K562 (cell line): ENCODE results near the gene TVP23A. TPM values are rescaled to one million over a fixed set of nuclear protein-coding genes. Genes with fewer than 3 reads are reported as not detected.

ENCODE experiments used
- ATAC-seq: fragments of 200-7000 bp; cut with Tn5 transposase; 3 replicates; pipeline ENCODE4 v1.9.1; 2020; ENCODE audit warnings: moderate library complexity
- BruUV-seq: library from RNA; stranded (reverse); fragments of 400-500 nt; replicated peaks from 2 replicates; lab custom pipeline; 2021; lab: Mats Ljungman, UMichigan
- CTCF ChIA-PET: fragments of 300-600 bp; formaldehyde crosslinking; extraction: SDS; loops from one replicate; lab custom pipeline; 2021; ENCODE audit warnings: low intra/inter-chr PET ratio; lab: Yijun Ruan, JAX
- POLR2A ChIA-PET: fragments of 300-600, 350-650 bp; sonication (Branson Sonifier 250); formaldehyde crosslinking; extraction: SDS; loops from one replicate; lab custom pipeline; 2021; ENCODE audit warnings: antibody characterized with exemption, inconsistent platforms; lab: Yijun Ruan, JAX
- DNase-seq, 4 experiments: peaks; one replicate each; pipeline versions ENCODE4 v3.0.0 to v3.0.0-alpha.2; 2011 to 2018; ENCODE audit warnings: low spot score in 3 of 4, mixed read lengths in 3 of 4; ENCODE audit errors: extremely low read depth in 1 of 4
- FAIRE-seq: peaks from 2 replicates; lab custom pipeline; 2011; peaks lifted over from hg19 to GRCh38; lab: Jason Lieb, UNC
- H2AFZ ChIP-seq: 2 replicates; pipeline ENCODE4 v1.6.0; 2011; ENCODE audit warnings: low read depth, low read length, control low read depth, inconsistent platforms
- H3K27ac ChIP-seq: fragments of 200-600 bp; 3 replicates; pipeline ENCODE4 v1.8.0; 2011; ENCODE audit warnings: low read depth, mild to moderate bottlenecking, control low read depth, inconsistent platforms, low read length, moderate library complexity, mixed read lengths; ENCODE audit errors: extremely low read depth
- H3K27me3 ChIP-seq, 2 experiments: fragments of 300-600 bp in 1 of 2; 2 replicates in 1 of 2; 3 replicates in 1 of 2; pipeline versions ENCODE4 v1.6.0 to v1.8.0; 2011; ENCODE audit warnings: inconsistent platforms in 2 of 2, low read length in 2 of 2, mild to moderate bottlenecking in 1 of 2, mixed read lengths in 1 of 2, moderate library complexity in 1 of 2; ENCODE audit not compliant: control insufficient read depth in 2 of 2, insufficient read depth in 2 of 2
- H3K36me3 ChIP-seq: fragments of 300-600 bp; 3 replicates; pipeline ENCODE4 v1.8.0; 2011; ENCODE audit warnings: mild to moderate bottlenecking, low read length, inconsistent platforms; ENCODE audit not compliant: control insufficient read depth, insufficient read depth
- H3K4me1 ChIP-seq, 2 experiments: fragments of 200-600 bp in 1 of 2; replicated peaks in 1 of 2; 2 replicates in 1 of 2; 3 replicates in 1 of 2; pipeline versions ENCODE4 v1.5.1 to v1.8.0; 2011; ENCODE audit warnings: inconsistent platforms in 2 of 2, low read length in 2 of 2, mild to moderate bottlenecking in 1 of 2, mixed read lengths in 1 of 2, moderate library complexity in 1 of 2; ENCODE audit not compliant: control insufficient read depth in 2 of 2, insufficient read depth in 2 of 2
- H3K4me2 ChIP-seq: 2 replicates; pipeline ENCODE4 v1.6.1; 2011; ENCODE audit warnings: low read length, control low read depth, inconsistent platforms, mixed read lengths; ENCODE audit not compliant: insufficient read depth
- H3K4me3 ChIP-seq: fragments of 200-600 bp; sonication (generic), shearing (Covaris generic); 2 replicates; pipeline ENCODE4 v1.5.1; 2016; ENCODE audit warnings: control low read depth, inconsistent platforms
- H3K79me2 ChIP-seq: fragments of 200-600 bp; 3 replicates; pipeline ENCODE4 v1.8.0; 2011; ENCODE audit warnings: low read length, inconsistent platforms; ENCODE audit not compliant: control insufficient read depth, insufficient read depth
- H3K9ac ChIP-seq, 2 experiments: 2 replicates each; pipeline versions ENCODE4 v1.6.0 to v1.6.1; 2011; ENCODE audit warnings: low read depth in 2 of 2, low read length in 2 of 2, control low read depth in 1 of 2, inconsistent platforms in 1 of 2, mild to moderate bottlenecking in 1 of 2, mixed read lengths in 1 of 2; ENCODE audit not compliant: insufficient read depth in 1 of 2
- H3K9me1 ChIP-seq: one replicate; pipeline ENCODE4 v1.6.0; 2011; ENCODE audit warnings: inconsistent platforms, mild to moderate bottlenecking, low read length, moderate library complexity; ENCODE audit not compliant: control insufficient read depth, insufficient read depth
- H3K9me3 ChIP-seq: replicated peaks from 2 replicates; pipeline ENCODE4 v1.5.1; 2011; ENCODE audit warnings: low read depth, low read length, inconsistent platforms; ENCODE audit not compliant: control insufficient read depth, insufficient read depth
- H4K20me1 ChIP-seq: replicated peaks from 2 replicates; pipeline ENCODE4 v1.6.1; 2011; ENCODE audit warnings: low read length, inconsistent platforms, mixed read lengths; ENCODE audit not compliant: control insufficient read depth, insufficient read depth
- CCNT2 ChIP-seq: IDR thresholded peaks from 2 replicates; pipeline ENCODE4 v1.6.1; 2011; ENCODE audit warnings: borderline replicate concordance, low read depth, mild to moderate bottlenecking, moderate library complexity, mixed read lengths, low read length; ENCODE audit not compliant: insufficient read length; ENCODE audit errors: extremely low read depth
- DDX20 ChIP-seq: fragments of 450-650 bp; IDR thresholded peaks from 2 replicates; pipeline ENCODE4 v1.6.1; 2016; ENCODE audit warnings: missing genetic modification characterization, low read depth, mild to moderate bottlenecking, missing compliant biosample characterization, moderate library complexity
- FUS ChIP-seq: fragments of 200-400 bp; formaldehyde crosslinking; optimal IDR thresholded peaks from 2 replicates; pipeline ENCODE3; 2017; ENCODE audit warnings: low read depth, low read length
- HNRNPUL1 ChIP-seq: fragments of 200-400 bp; formaldehyde crosslinking; IDR thresholded peaks from 2 replicates; pipeline ENCODE4 v1.6.1; 2017; ENCODE audit warnings: low read length
- NR1H2 ChIP-seq: sonication (generic); formaldehyde crosslinking; IDR thresholded peaks from 2 replicates; pipeline ENCODE4 v1.4.0; 2020; ENCODE audit warnings: mild to moderate bottlenecking, missing genetic modification reagents
- WGBS: fragments of 100-300 bp; shearing (Covaris generic); methylation state at CpG from one replicate; pipeline ENCODE4 v1.1.6; 2016; ENCODE audit warnings: low coverage, mixed read lengths; ENCODE audit not compliant: insufficient coverage; ENCODE audit errors: missing lambda C conversion rate; 5-methylcytosine and 5-hydroxymethylcytosine counted together
- in situ Hi-C: fragments of 300-500 bp; cut with MboI; formaldehyde crosslinking; loops from 4 replicates; pipeline ENCODE4 v1.15.0; 2018; ENCODE audit warnings: inconsistent platforms, mixed read lengths
- intact Hi-C: fragments of 100-400 bp; cut with micrococcal nuclease; formaldehyde crosslinking; loops from 2 replicates; pipeline ENCODE4 v1.14.2; 2022
- polyA plus RNA-seq, 8 experiments: library from polyadenylated mRNA; depleted of rRNA in 4 of 8; stranded (reverse) in 5 of 8; unstranded in 3 of 8; fragments of >200 nt; fragmentation: Nextera tagmentation in 2 of 8; fragmentation: Illumina TruSeq in 1 of 8; extraction: Ambion mirVana in 2 of 8; extraction: Trizol in 1 of 8; gene quantifications; 2 replicates each; pipeline versions ENCODE4 v1.2.1 to v1.2.3, GENCODE V29; 2011 to 2014; ENCODE audit warnings: inconsistent platforms in 1 of 8, missing spikeins in 1 of 8
- total RNA-seq, 7 experiments: library from RNA; depleted of rRNA in 6 of 7; stranded (reverse); fragments of >200 nt in 6 of 7; fragmentation: Illumina TruSeq in 2 of 7; extraction: Trizol in 2 of 7; gene quantifications; 2 replicates each; pipeline versions ENCODE4 v1.2.1 to v1.2.3, GENCODE V29; 2011 to 2021; ENCODE audit warnings: low replicate concordance in 1 of 7

Gene TVP23A
- total and polyA plus RNA-seq, 9 of the 15 experiments (the other 6 are each of a cell fraction or from before 2014, with no cell fraction given) = 0.04 to 0.77 (median 0.10) TPM; not detected in 3

- no peak for TF ChIP-seq CCNT2
Observed at GRCh38 chr16:10859020-10859419, 40.4 kb upstream of the TVP23A start (continued).

DNA sequence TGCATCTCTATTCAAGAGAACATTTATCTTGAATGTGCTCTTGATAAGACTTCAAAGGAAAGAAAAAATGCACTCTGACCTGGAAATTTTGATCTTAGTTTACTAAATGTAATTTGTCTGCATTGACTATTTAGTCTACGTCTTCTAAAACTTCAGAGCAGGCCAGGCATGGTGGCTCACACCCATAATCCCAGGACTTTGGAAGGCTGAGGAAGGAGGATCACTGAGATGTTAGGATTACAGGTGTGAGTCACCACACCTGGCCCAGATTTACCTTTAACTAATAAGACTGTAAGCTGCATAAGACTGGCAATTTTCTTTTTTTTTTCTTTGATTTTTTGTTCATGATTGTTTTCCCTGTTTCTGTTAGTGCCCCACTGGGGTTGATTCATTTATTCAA lies 39.6 kb upstream of the TVP23A start:
- Histone ChIP-seq H3K4me1 (no peaks in the 10 kb centered on the region), H3K79me2 (no peaks in the 10 kb centered on the region), H2AFZ (no peak overlapping the region), H4K20me1 (no peaks in the 10 kb centered on the region), H3K4me2 (no peak overlapping the region), H3K9ac (no peak overlapping the region), H3K4me3 (no peak overlapping the region), H3K9me3 (no peaks in the 10 kb centered on the region), H3K36me3 (no peaks in the 10 kb centered on the region), H3K9me1 (no peaks in the 10 kb centered on the region), H3K27ac (no peak overlapping the region), H3K27me3 (peaks cover 13 to 32% of the 10 kb centered on the region in 2 experiments; a peak in 4 of 5 replicates)
- DNase-seq (no peak), ATAC-seq (no peak), FAIRE-seq (no peak)
- BruUV-seq = no TSS peak
- POLR2A ChIA-PET = no interaction called here
- CTCF ChIA-PET = no interaction called here
- no peak for TF ChIP-seq HNRNPUL1
- in situ Hi-C loops (no loop called here), intact Hi-C loops (no loop called here)
- WGBS = 0% methylated on average over 1 of the region's 1 CpG

GRCh38 chr16:10856042-10856441 lies 37.4 kb upstream of the TVP23A start:
- CTCF ChIA-PET = no interaction called here
- BruUV-seq = no TSS peak
- no peaks in the 10 kb centered on the region for H3K36me3 ChIP-seq
- FAIRE-seq = no peak
- H3K4me1 ChIP-seq = no peaks in the 10 kb centered on the region
- intact Hi-C loops (no loop called here), in situ Hi-C loops (no loop called here)
- POLR2A ChIA-PET = no interaction called here
- WGBS = 0% methylated on average over 2 of the region's 2 CpGs
- no peak for DNase-seq
- no peaks in the 10 kb centered on the region for H3K79me2 ChIP-seq
- no peak overlapping the region for H3K27ac ChIP-seq
- H3K9me1 ChIP-seq = no peaks in the 10 kb centered on the region
- H3K9ac ChIP-seq = no peak overlapping the region
- no peaks in the 10 kb centered on the region for H4K20me1 ChIP-seq
- H3K27me3 ChIP-seq = peaks cover 14 to 28% of the 10 kb centered on the region in 2 experiments; a peak in 4 of 5 replicates
- no peak overlapping the region for H3K4me3 ChIP-seq
- TF ChIP-seq FUS (no peak), NR1H2 (CRISPR knock-in tag) (no peak), DDX20 (tag) (no peak)
- H3K4me2 ChIP-seq = no peak overlapping the region
- ATAC-seq = no peak
- no peak overlapping the region for H2AFZ ChIP-seq
- H3K9me3 ChIP-seq = no peaks in the 10 kb centered on the region
